Panc1 (cell line): ENCODE results near the gene CLEC2D. TPM values are rescaled to one million over a fixed set of nuclear protein-coding genes. Genes with fewer than 3 reads are reported as not detected.

Experiments used
- ATAC-seq: fragments of 200-7000 bp; cut with Tn5 transposase; 2 replicates; pipeline ENCODE4 v1.9.1; 2020; ENCODE audit warnings: mild to moderate bottlenecking, moderate library complexity
- Bru-seq: library from RNA; stranded (reverse); fragments of 400-500 nt; gene quantifications from one replicate; lab custom pipeline; 2021; lab: Mats Ljungman, UMichigan
- BruChase-seq, 2 experiments: library from RNA; stranded (reverse); fragments of 400-500 nt; gene quantifications; one replicate each; lab custom pipeline; 2021; lab: Mats Ljungman, UMichigan
- BruUV-seq: library from RNA; stranded (reverse); fragments of 400-500 nt; replicated peaks from 2 replicates; lab custom pipeline; 2021; lab: Mats Ljungman, UMichigan
- CTCF ChIA-PET: fragments of 300-600 bp; sonication (Branson Sonifier 250); formaldehyde crosslinking; loops from one replicate; lab custom pipeline; 2022; ENCODE audit warnings: antibody characterized with exemption; lab: Charles Lee
- POLR2A ChIA-PET: fragments of 300-600 bp; sonication (Branson Sonifier 250); formaldehyde crosslinking; loops from one replicate; lab custom pipeline; 2022; ENCODE audit warnings: antibody characterized with exemption; lab: Charles Lee
- DNase-seq: peaks from one replicate; pipeline ENCODE4 v3.0.0-alpha.2; 2010; ENCODE audit warnings: low read depth, low spot score
- H3K27ac ChIP-seq: 2 replicates; pipeline ENCODE4 v1.5.1; 2011; ENCODE audit warnings: mild to moderate bottlenecking, low read length, inconsistent platforms
- H3K27me3 ChIP-seq: fragments of 200-500 bp; sonication (Bioruptor generic); 2 replicates; pipeline ENCODE4 v1.6.0; 2014; ENCODE audit warnings: low read length, inconsistent platforms; ENCODE audit not compliant: control insufficient read depth, insufficient read depth
- H3K36me3 ChIP-seq: fragments of 200-500 bp; sonication (Bioruptor generic); 2 replicates; pipeline ENCODE4 v1.5.1; 2014; ENCODE audit warnings: inconsistent platforms, mild to moderate bottlenecking, low read length, moderate library complexity; ENCODE audit not compliant: control insufficient read depth, insufficient read depth
- H3K4me1 ChIP-seq: 2 replicates; pipeline ENCODE4 v1.5.1; 2011; ENCODE audit warnings: inconsistent platforms, mild to moderate bottlenecking, low read length, moderate library complexity; ENCODE audit not compliant: control insufficient read depth, insufficient read depth
- H3K4me3 ChIP-seq, 2 experiments: 2 replicates each; pipeline ENCODE4 v1.5.1; 2011 to 2012; ENCODE audit warnings: low read depth in 2 of 2, low read length in 2 of 2, mild to moderate bottlenecking in 2 of 2, inconsistent platforms in 1 of 2, moderate library complexity in 1 of 2
- H3K9me3 ChIP-seq: fragments of 200-500 bp; sonication (Bioruptor generic); 2 replicates; pipeline ENCODE4 v1.5.1; 2014; ENCODE audit warnings: low read depth, mild to moderate bottlenecking, inconsistent platforms, low read length, moderate library complexity; ENCODE audit not compliant: control insufficient read depth, insufficient read depth
- CTCF ChIP-seq: fragments of 450-650 bp; IDR thresholded peaks from 2 replicates; pipeline ENCODE4 v1.5.1; 2017; ENCODE audit warnings: mild to moderate bottlenecking
- POLR2AphosphoS5 ChIP-seq: IDR thresholded peaks from 2 replicates; pipeline ENCODE4 v1.6.1; 2012; ENCODE audit warnings: mild to moderate bottlenecking, low read depth, low read length, moderate library complexity
- REST ChIP-seq, 2 experiments: IDR thresholded peaks; 2 replicates each; pipeline ENCODE4 v1.6.1; 2011 to 2012; ENCODE audit warnings: low read depth in 2 of 2, control low read depth in 1 of 2, low read length in 1 of 2, mild to moderate bottlenecking in 1 of 2, moderate library complexity in 1 of 2; ENCODE audit not compliant: insufficient read depth in 1 of 2
- SIN3A ChIP-seq: IDR thresholded peaks from 2 replicates; pipeline ENCODE4 v1.6.1; 2012; ENCODE audit warnings: low read depth, mild to moderate bottlenecking, low read length, moderate library complexity, borderline replicate concordance; ENCODE audit not compliant: insufficient read depth
- TCF7L2 ChIP-seq: IDR thresholded peaks from 2 replicates; pipeline ENCODE4 v1.6.1; 2011; ENCODE audit warnings: mild to moderate bottlenecking, low read depth, low read length, inconsistent platforms
- in situ Hi-C: cut with HindIII; loops from 2 replicates; pipeline ENCODE4 v1.10.0; 2016; ENCODE audit warnings: low sequenced_read_pairs, low pct_unique_long_range_greater_than_20kb
- intact Hi-C: fragments of 100-400 bp; cut with micrococcal nuclease; formaldehyde crosslinking; loops from one replicate; pipeline ENCODE4 v1.10.0; 2022; ENCODE audit not compliant: unreplicated experiment
- long read RNA-seq: library from polyadenylated mRNA; unstranded; transcript quantifications from one replicate; pipeline ENCODE4 v2.0.0, GENCODE V29; 2021; ENCODE audit not compliant: unreplicated experiment
- polyA plus RNA-seq: library from polyadenylated mRNA; unstranded; fragments of >200 nt; gene quantifications from one replicate; pipeline ENCODE4 v1.2.1, GENCODE V29; 2012; ENCODE audit warnings: missing spikeins; ENCODE audit not compliant: insufficient read length
- total RNA-seq: library from RNA; stranded (reverse); gene quantifications from one replicate; pipeline ENCODE4 v1.2.1, GENCODE V29; 2021; ENCODE audit not compliant: unreplicated experiment

Gene CLEC2D
- total RNA-seq (2.3 TPM), Bru-seq, nascent RNA (percentile 58 among the genes with signal in this experiment), BruChase-seq, experiment 1, labeled RNA remaining after a 2-hour chase (percentile 80 among the genes with signal in this experiment), BruChase-seq, experiment 2, labeled RNA remaining after a 6-hour chase (percentile 76 among the genes with signal in this experiment)
- 0.67 TPM for polyA plus RNA-seq
- long read RNA-seq, partial matches to known transcripts = 0 of 2 reads
- long read RNA-seq, other reads (novel, unspliced or antisense) = 2 of 2 reads

GRCh38 chr12:9669534-9669933, at the start of gene CLEC2D:
TSS of gene CLEC2D (plus strand) at chr12:9669713. CDS start at chr12:9669735, 22 bp downstream.
- intact Hi-C loops = no loop called here
- in situ Hi-C loops = no loop called here
- DNase-seq (no peak), ATAC-seq (no peak)
- BruUV-seq = no TSS peak
- CTCF ChIA-PET = no interaction called here
- Histone ChIP-seq H3K27ac (no peak within 1 kb of the TSS), H3K4me3 (no peak within 1 kb of the TSS), H3K4me1 (no peaks in the 10 kb centered on the region; the same call in 1 of the 2 replicates), H3K9me3 (no peaks in the 10 kb centered on the region), H3K27me3 (no peaks in the 10 kb centered on the region), H3K36me3 (no peaks in the 10 kb centered on the region)
- TF ChIP-seq SIN3A = no peak
- TF ChIP-seq TCF7L2 = no peak
- no peak for TF ChIP-seq POLR2AphosphoS5
- TF ChIP-seq REST (IDR thresholded peaks at IDR 0.05; ENCODE audit: insufficient read depth in 1 of 2, low read depth in 2 of 2, low read length in 1 of 2) = no peak
- TF ChIP-seq CTCF = no peak
- POLR2A ChIA-PET = no interaction called here

GRCh38 chr12:9625019-9625418, 44.5 kb upstream of the CLEC2D start:
- POLR2A ChIA-PET = no interaction called here
- H3K27ac ChIP-seq = no peak overlapping the region
- ATAC-seq = no peak
- DNase-seq = no peak
- H3K36me3 ChIP-seq = no peaks in the 10 kb centered on the region
- intact Hi-C loops (no loop called here), in situ Hi-C loops (no loop called here)
- H3K27me3 ChIP-seq = no peaks in the 10 kb centered on the region
- BruUV-seq = no TSS peak
- TF ChIP-seq SIN3A = no peak
- no peaks in the 10 kb centered on the region for H3K4me1 ChIP-seq
- no peak overlapping the region for H3K4me3 ChIP-seq
- H3K9me3 ChIP-seq = no peaks in the 10 kb centered on the region
- CTCF ChIA-PET = no interaction called here

GRCh38 chr12:9626291-9626690, 43.2 kb upstream of the CLEC2D start:
- ATAC-seq (no peak), DNase-seq (no peak)
- Histone ChIP-seq H3K4me1 (no peaks in the 10 kb centered on the region), H3K27ac (no peak overlapping the region), H3K9me3 (no peaks in the 10 kb centered on the region), H3K27me3 (no peaks in the 10 kb centered on the region), H3K4me3 (no peak overlapping the region), H3K36me3 (no peaks in the 10 kb centered on the region)
- intact Hi-C loops (no loop called here), in situ Hi-C loops (no loop called here)
- CTCF ChIA-PET = no interaction called here
- TF ChIP-seq REST (IDR thresholded peaks at IDR 0.05; ENCODE audit: insufficient read depth in 1 of 2, low read depth in 2 of 2, low read length in 1 of 2) = no peak
- no peak for TF ChIP-seq SIN3A
- no peak for TF ChIP-seq POLR2AphosphoS5
- TF ChIP-seq TCF7L2 = no peak
- no peak for TF ChIP-seq CTCF
- POLR2A ChIA-PET = no interaction called here
- no TSS peak for BruUV-seq
